ENCODE data around the gene SORCS3. TPM values are rescaled to one million over a fixed set of nuclear protein-coding genes. Genes with fewer than 3 reads are reported as not detected.

Gene SORCS3
- total and polyA plus RNA-seq, 2 of the 13 experiments (the other 11 are each of a cell fraction or from before 2014, with no cell fraction given): 0.07 TPM; not detected in 1

GRCh38 chr10:104686829-104687228 is 45.7 kb downstream of the SORCS3 start (continued):
- TF ChIP-seq HMGXB3 (CRISPR knock-in tag; IDR thresholded peaks at IDR 0.05; ENCODE audit: borderline replicate concordance) (no peak), MEIS1 (CRISPR knock-in tag; IDR thresholded peaks at IDR 0.05; ENCODE audit: borderline replicate concordance) (no peak), MIXL1 (CRISPR knock-in tag; IDR thresholded peaks at IDR 0.05) (no peak), EEA1 (CRISPR knock-in tag; IDR thresholded peaks at IDR 0.05; ENCODE audit: borderline replicate concordance) (no peak), ZNF792 (CRISPR knock-in tag; IDR thresholded peaks at IDR 0.05) (no peak), SMARCC2 (IDR thresholded peaks at IDR 0.05) (no peak)

- no peak overlapping the region for H2AFZ ChIP-seq (ENCODE audit: low read length)
- CTCF ChIA-PET (ENCODE audit: low intra/inter-chr PET ratio, low total read pairs): no interaction called here
- no TSS peak for BruUV-seq (replicated peaks)
- H3K4me2 ChIP-seq (ENCODE audit: low read depth, low read length): no peak overlapping the region
- no peaks in the 10 kb centered on the region for H4K20me1 ChIP-seq (ENCODE audit: insufficient read depth, low read length)
- in situ Hi-C loops (cut with HindIII; ENCODE audit: extremely low pct_ligation_motif_present, low pct_unique_long_range_greater_than_20kb): no loop called here
- no peaks in the 10 kb centered on the region for H3K4me1 ChIP-seq (ENCODE audit: insufficient read depth, low read length)
- POLR2A ChIA-PET: no interaction called here
- WGBS (ENCODE audit: low lambda C conversion rate): 8% methylated on average over 15 of the region's 18 CpGs
- H3K27me3 ChIP-seq (ENCODE audit: control insufficient read depth in 1 of 2, insufficient read depth in 2 of 2, low read length in 2 of 2): no peaks in the 10 kb centered on the region; a peak in 1 of 5 replicates
- no peak for DNase-seq (ENCODE audit: low spot score)
- no peaks in the 10 kb centered on the region for H3K79me2 ChIP-seq (ENCODE audit: insufficient read depth, low read length)
- no peak for FAIRE-seq
- H3K4me3 ChIP-seq (replicated peaks in 1 of 3; ENCODE audit: insufficient read depth in 1 of 3, low read depth in 2 of 3, low read length in 3 of 3): no peak overlapping the region
- no peaks in the 10 kb centered on the region for H3K9me3 ChIP-seq (ENCODE audit: low read length)
- H3K27ac ChIP-seq (ENCODE audit: extremely low read length, insufficient read depth, low read length): no peak overlapping the region
- H3K36me3 ChIP-seq (replicated peaks in 1 of 2; ENCODE audit: control insufficient read depth in 1 of 2, insufficient read depth in 2 of 2, low read length in 2 of 2): no peaks in the 10 kb centered on the region
- H3K9ac ChIP-seq (ENCODE audit: insufficient read depth, low read depth, low read length): no peak overlapping the region
- ATAC-seq: no peak
- intact Hi-C loops (cut with micrococcal nuclease; ENCODE audit: unreplicated experiment): no loop called here
- TF ChIP-seq ZBTB21 (CRISPR knock-in tag; IDR thresholded peaks at IDR 0.05) (no peak), NR2F6 (IDR thresholded peaks at IDR 0.05) (no peak), NR2F6 (CRISPR knock-in tag; IDR thresholded peaks at IDR 0.05) (no peak), BCLAF1 (IDR thresholded peaks at IDR 0.05) (no peak), MED8 (CRISPR knock-in tag; IDR thresholded peaks at IDR 0.05; ENCODE audit: insufficient replicate concordance) (no peak), GRHL1 (CRISPR knock-in tag; conservative IDR thresholded peaks at IDR 0.05) (no peak)
Observed at GRCh38 chr10:104688251-104689042, 47.4 kb downstream of the SORCS3 start.

Measured in HepG2 (cell line).